GM21367 (cell line): ENCODE data around the gene ARHGAP19.

Source experiments
- ATAC-seq: cut with Tn5 transposase; IDR thresholded peaks from one replicate; pipeline ENCODE4 v1.9.1; 2021; ENCODE audit not compliant: unreplicated experiment

The ARHGAP19 gene

DNA sequence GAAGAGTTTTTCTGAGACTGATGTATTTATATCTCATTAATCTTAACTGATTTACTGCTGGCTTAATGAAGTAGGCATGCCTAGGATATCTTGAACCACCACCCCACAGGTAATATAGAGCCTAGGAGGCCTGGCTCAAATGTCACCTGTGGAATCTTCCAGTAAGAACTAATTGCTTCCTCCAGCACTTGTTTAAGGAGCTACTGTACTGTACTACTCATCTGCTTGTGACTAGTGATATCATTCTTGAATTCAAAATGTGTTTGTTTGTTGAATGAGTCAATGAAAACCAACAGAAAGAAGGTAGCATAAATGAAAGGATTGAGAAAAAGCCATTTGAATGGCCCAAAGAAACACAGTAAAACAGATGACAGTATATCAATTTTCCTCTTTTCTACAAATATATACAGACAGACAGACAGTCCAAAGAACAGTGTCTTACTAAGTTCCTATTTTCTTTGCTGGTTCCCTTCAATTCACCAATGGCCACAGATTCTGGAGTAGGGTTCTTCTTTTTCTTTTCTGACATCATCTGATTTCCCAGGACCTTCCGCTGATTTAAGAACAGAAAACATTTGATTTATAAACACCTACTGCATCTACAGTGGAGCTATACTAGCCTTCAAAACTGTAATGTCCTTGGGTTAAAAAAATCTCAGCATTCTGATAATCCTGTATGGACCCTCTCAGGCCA lies 63.0 kb downstream of the ARHGAP19 start:
- no peak for ATAC-seq

DNA sequence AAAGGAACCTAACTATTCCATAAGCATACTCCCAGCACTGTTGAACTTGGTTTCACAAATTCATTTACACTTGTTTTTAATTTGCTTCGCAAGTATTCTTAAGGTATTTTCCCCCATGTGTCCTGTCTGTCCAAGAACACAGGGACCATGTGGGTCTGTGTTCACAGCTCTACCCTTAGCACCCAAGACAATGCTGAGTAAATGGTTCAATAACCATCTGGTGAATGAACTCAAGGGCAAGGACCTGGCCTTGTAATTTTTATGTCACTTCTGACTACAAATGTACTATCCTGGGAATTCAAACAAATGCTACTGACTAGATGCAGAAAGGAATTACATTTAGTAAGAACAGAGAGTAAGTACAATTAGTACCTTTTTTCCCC lies 63.7 kb downstream of the ARHGAP19 start:
- no peak for ATAC-seq

DNA sequence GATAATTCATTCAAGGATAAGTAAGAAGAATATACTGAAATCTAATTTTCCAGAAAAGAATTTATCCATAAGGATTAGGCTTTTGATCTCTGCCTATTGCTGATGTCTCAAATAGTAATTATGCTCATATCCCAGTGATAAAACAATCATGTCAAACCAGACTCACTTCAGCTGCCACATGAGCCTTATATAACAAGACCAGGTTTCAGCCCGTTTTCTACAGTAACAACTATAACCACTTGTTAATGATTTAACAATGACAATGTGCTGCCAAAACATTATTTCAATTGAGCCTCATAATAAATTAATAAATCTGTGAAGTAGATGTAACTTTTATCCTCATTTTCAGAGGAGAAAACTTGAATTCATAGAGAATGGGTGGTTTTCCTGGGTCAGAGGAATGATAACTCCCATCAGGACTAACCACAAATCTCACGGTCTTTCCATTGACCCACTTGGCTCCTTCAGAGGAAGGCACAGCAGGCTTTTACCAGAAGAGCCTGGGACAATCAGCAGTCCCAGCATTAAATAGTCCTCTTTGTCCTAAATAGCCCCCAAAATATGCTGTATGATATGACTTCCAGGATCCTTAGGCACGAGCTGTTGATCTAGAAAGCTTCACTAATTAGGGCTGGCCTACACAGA lies 64.2 kb downstream of the ARHGAP19 start:
- no peak for ATAC-seq

DNA sequence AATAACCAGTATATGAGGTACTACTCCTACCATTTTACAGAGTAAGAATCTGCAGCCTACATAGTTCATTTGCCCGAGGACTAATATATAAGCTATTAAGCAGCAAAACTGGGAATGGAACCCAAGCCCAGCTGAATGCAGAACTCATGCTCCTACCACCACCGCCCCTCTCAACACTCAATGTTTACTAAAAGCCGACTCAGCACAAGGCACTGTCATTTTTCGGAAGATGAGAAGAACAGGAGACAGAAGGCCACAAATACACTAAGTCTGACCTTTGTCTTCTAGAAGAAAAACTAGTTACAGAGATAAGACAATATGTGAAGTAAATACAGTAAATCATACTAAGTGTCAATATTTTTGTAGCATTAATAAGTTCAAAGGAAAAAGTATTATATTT lies 66.0 kb downstream of the ARHGAP19 start:
- no peak for ATAC-seq

GRCh38 chr10:97224483-97225435 lies 67.7 kb downstream of the ARHGAP19 start:
- no peak for ATAC-seq

GRCh38 chr10:97222326-97222961 lies 70.0 kb downstream of the ARHGAP19 start:
- no peak for ATAC-seq

- ATAC-seq: no peak
Measured at GRCh38 chr10:97220355-97220754, 72.1 kb downstream of the ARHGAP19 start.

DNA sequence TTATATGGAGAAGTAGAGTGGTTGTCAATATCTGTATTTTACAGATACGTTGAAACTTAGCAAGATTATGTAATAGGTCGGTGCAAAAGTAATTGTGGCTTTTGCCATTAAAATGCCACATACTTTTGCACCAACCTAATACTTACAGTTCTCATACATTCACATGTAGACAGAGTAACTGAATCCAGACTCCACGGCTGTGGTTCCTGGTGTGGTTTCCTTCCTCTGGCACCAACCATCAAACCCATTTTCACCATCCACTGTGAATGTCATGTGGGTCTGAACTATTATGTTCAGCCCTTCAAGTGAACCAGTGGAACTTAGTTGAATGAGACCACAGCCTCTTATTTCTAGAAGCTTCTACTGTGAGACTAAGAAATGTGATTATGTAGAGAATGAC lies 75.1 kb downstream of the ARHGAP19 start:
- no peak for ATAC-seq

- no peak for ATAC-seq
Measured at GRCh38 chr10:97215619-97216260, 76.7 kb downstream of the ARHGAP19 start.

DNA sequence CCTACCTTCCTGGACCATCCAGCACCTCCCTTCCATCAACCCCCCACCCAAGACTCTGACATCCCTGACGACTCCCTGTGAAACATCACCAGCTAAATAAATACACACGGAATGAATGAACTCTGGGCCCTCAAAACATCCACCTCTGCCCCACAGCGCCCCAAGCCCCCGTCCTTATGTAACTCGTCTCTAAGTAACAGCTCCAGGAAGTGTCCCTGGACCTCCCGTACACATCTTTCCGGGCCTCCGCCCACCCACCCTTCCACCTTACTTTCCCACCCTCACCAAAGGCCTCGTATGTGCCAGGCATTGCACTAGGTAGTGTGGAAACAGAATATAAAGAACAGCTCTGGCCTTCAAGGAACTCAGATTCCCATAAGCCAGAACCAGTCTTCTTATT lies 79.0 kb downstream of the ARHGAP19 start:
- ATAC-seq: no peak

DNA sequence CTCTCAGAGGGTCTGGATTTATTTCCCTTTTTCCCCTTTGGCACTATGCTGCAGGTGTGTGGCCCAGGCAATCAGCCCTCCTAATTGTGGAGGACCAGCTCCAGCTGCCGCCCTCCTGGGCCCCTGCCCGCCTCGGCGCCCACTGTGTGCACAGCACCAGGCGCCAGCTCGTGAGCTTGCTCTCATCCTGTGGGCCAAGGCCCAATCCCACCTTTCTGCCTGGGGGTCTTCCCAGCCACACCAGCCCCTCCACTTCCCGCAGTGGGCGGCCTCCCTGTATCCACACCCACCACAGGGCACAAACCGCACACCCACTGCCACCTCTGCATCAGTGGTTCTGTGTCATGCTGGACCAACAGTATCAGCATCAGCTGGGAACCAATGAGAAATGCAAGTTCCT lies 81.2 kb downstream of the ARHGAP19 start:
- ATAC-seq: no peak

- ATAC-seq: no peak
Measured at GRCh38 chr10:97210543-97210960, 81.9 kb downstream of the ARHGAP19 start.

GRCh38 chr10:97207756-97208346 lies 84.6 kb downstream of the ARHGAP19 start:
- ATAC-seq: no peak

- no peak for ATAC-seq
Measured at GRCh38 chr10:97207131-97207530, 85.3 kb downstream of the ARHGAP19 start.

GRCh38 chr10:97204826-97205679 lies 87.4 kb downstream of the ARHGAP19 start:
- no peak for ATAC-seq

- ATAC-seq: no peak
Measured at GRCh38 chr10:97203220-97203619, 89.2 kb downstream of the ARHGAP19 start.

GRCh38 chr10:97200616-97201015 lies 91.8 kb downstream of the ARHGAP19 start:
- ATAC-seq: no peak

DNA sequence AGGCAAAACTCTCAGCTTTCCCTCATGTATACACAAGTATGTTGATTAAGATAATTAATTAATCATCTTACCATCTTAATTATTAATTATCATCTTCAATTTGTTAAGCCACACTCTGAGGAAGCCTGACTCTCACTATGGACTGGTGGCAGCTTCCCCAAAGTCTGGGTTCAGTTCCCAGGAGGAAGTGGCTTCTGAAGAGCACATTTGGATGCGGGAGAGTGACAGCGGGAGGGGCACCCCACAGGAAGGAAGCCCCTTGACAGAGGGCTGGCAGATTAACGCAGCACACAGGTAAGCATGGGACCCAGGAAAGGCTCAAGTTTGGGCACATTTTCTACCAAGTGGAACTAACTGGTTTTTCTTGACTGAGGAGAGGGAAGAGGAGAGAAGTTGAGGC lies 93.3 kb downstream of the ARHGAP19 start:
- ATAC-seq: no peak

- ATAC-seq: no peak
Measured at GRCh38 chr10:97197030-97197500, 95.4 kb downstream of the ARHGAP19 start.
